H9 (cell line): ENCODE measurements around the gene CCM2. TPM values are rescaled to one million over a fixed set of nuclear protein-coding genes. Genes with fewer than 3 reads are reported as not detected.
A peak's percentile ranks its signal among the peaks of the same experiment; 100 is the strongest.

ENCODE experiments used
- DNase-seq: peaks from one replicate; pipeline ENCODE4 v3.0.0-alpha.2; 2017
- H2AFZ ChIP-seq: one replicate; pipeline ENCODE4 v1.6.1; 2013; ENCODE audit warnings: mild to moderate bottlenecking, low read length, control low read depth, moderate library complexity
- H2AK5ac ChIP-seq: 2 replicates; pipeline ENCODE4 v1.6.1; 2013; ENCODE audit warnings: low read length, control low read depth, mixed read lengths; ENCODE audit not compliant: insufficient read length
- H2BK120ac ChIP-seq: one replicate; pipeline ENCODE4 v1.6.1; 2013; ENCODE audit warnings: low read depth, mild to moderate bottlenecking, low read length, control low read depth, inconsistent platforms; ENCODE audit not compliant: poor library complexity, severe bottlenecking
- H2BK12ac ChIP-seq: 2 replicates; pipeline ENCODE4 v1.6.1; 2013; ENCODE audit warnings: low read length, control low read depth, mixed read lengths, low read depth; ENCODE audit not compliant: insufficient read length
- H2BK15ac ChIP-seq: 2 replicates; pipeline ENCODE4 v1.6.1; 2013; ENCODE audit warnings: low read depth, low read length, control low read depth
- H2BK20ac ChIP-seq: one replicate; pipeline ENCODE4 v1.6.1; 2013; ENCODE audit warnings: low read depth, mild to moderate bottlenecking, low read length, control low read depth, inconsistent platforms; ENCODE audit not compliant: poor library complexity, severe bottlenecking
- H2BK5ac ChIP-seq: 2 replicates; pipeline ENCODE4 v1.6.1; 2013; ENCODE audit warnings: low read length, control low read depth, mixed read lengths; ENCODE audit not compliant: insufficient read length
- H3K14ac ChIP-seq: 2 replicates; pipeline ENCODE4 v1.6.1; 2013; ENCODE audit warnings: low read length, control low read depth; ENCODE audit not compliant: insufficient read depth
- H3K18ac ChIP-seq: 2 replicates; pipeline ENCODE4 v1.6.1; 2013; ENCODE audit warnings: low read depth, mild to moderate bottlenecking, mixed read lengths, low read length, control low read depth; ENCODE audit not compliant: insufficient read length
- H3K23ac ChIP-seq: 2 replicates; pipeline ENCODE4 v1.6.1; 2013; ENCODE audit warnings: low read length, control low read depth, mixed read lengths, low read depth; ENCODE audit not compliant: insufficient read length
- H3K23me2 ChIP-seq: 2 replicates; pipeline ENCODE4 v1.6.1; 2013; ENCODE audit warnings: low read depth, mild to moderate bottlenecking, mixed read lengths, low read length, control low read depth; ENCODE audit not compliant: insufficient read length, poor library complexity, severe bottlenecking
- H3K27ac ChIP-seq: 2 replicates; pipeline ENCODE4 v1.5.1; 2013; ENCODE audit warnings: low read length, control low read depth, mixed read lengths, low read depth; ENCODE audit not compliant: insufficient read length
- H3K27me3 ChIP-seq: 2 replicates; pipeline ENCODE4 v1.6.1; 2013; ENCODE audit warnings: low read length, control low read depth, inconsistent platforms; ENCODE audit not compliant: insufficient read depth
- H3K4ac ChIP-seq: 2 replicates; pipeline ENCODE4 v1.6.1; 2013; ENCODE audit warnings: low read depth, mild to moderate bottlenecking, control low read depth, inconsistent platforms, low read length, moderate library complexity
- H3K4me1 ChIP-seq: 2 replicates; pipeline ENCODE4 v1.6.1; 2013; ENCODE audit warnings: low read length, control low read depth, inconsistent platforms; ENCODE audit not compliant: insufficient read depth
- H3K4me2 ChIP-seq: 2 replicates; pipeline ENCODE4 v1.6.1; 2013; ENCODE audit warnings: low read length, control low read depth, mixed read lengths; ENCODE audit not compliant: insufficient read length, insufficient read depth
- H3K56ac ChIP-seq: 2 replicates; pipeline ENCODE4 v1.6.1; 2013; ENCODE audit warnings: low read depth, mild to moderate bottlenecking, mixed read lengths, low read length, control low read depth; ENCODE audit not compliant: insufficient read length
- H3K79me1 ChIP-seq: 2 replicates; pipeline ENCODE4 v1.6.1; 2013; ENCODE audit warnings: low read depth, mild to moderate bottlenecking, moderate library complexity, low read length, control low read depth, inconsistent platforms; ENCODE audit not compliant: insufficient read depth, poor library complexity, severe bottlenecking
- H3K79me2 ChIP-seq: 2 replicates; pipeline ENCODE4 v1.6.1; 2013; ENCODE audit warnings: low read length, control low read depth, inconsistent platforms; ENCODE audit not compliant: insufficient read depth
- H3K9ac ChIP-seq: 2 replicates; pipeline ENCODE4 v1.6.1; 2013; ENCODE audit warnings: low read length, control low read depth, mixed read lengths; ENCODE audit not compliant: insufficient read length; ENCODE audit errors: extremely low read depth
- H3K9me3 ChIP-seq: one replicate; pipeline ENCODE4 v1.6.1; 2013; ENCODE audit warnings: low read depth, low read length, inconsistent platforms; ENCODE audit not compliant: control insufficient read depth
- H3T11ph ChIP-seq: one replicate; pipeline ENCODE4 v1.6.1; 2013; ENCODE audit warnings: mild to moderate bottlenecking, low read length, control low read depth, inconsistent platforms
- H4K20me1 ChIP-seq: one replicate; pipeline ENCODE4 v1.6.1; 2013; ENCODE audit not compliant: control insufficient read depth, insufficient read length, insufficient read depth
- H4K5ac ChIP-seq: 2 replicates; pipeline ENCODE4 v1.6.1; 2013; ENCODE audit warnings: low read depth, mild to moderate bottlenecking, mixed read lengths, low read length, control low read depth; ENCODE audit not compliant: insufficient read length
- H4K8ac ChIP-seq: replicated peaks from 2 replicates; pipeline ENCODE4 v1.6.1; 2013; ENCODE audit warnings: low read length, control low read depth, mixed read lengths, low read depth; ENCODE audit not compliant: insufficient read length
- H4K91ac ChIP-seq: 2 replicates; pipeline ENCODE4 v1.6.1; 2013; ENCODE audit warnings: low read depth, mild to moderate bottlenecking, moderate library complexity, mixed read lengths, low read length, control low read depth; ENCODE audit not compliant: insufficient read length
- H3K27ac Mint-ChIP-seq, 3 experiments: 2 replicates in 2 of 3; 3 replicates in 1 of 3; pipeline ENCODE4 v1.8.0; 2020 to 2021; ENCODE audit warnings: mixed read lengths in 3 of 3, mild to moderate bottlenecking in 1 of 3, moderate library complexity in 1 of 3
- H3K27me3 Mint-ChIP-seq: 2 replicates; pipeline ENCODE4 v1.8.0; 2021; ENCODE audit warnings: low read depth, mild to moderate bottlenecking, moderate library complexity, mixed read lengths
- H3K36me3 Mint-ChIP-seq, 3 experiments: 2 replicates in 2 of 3; 3 replicates in 1 of 3; pipeline ENCODE4 v1.8.0; 2020 to 2021; ENCODE audit warnings: low read depth in 3 of 3, mixed read lengths in 3 of 3; ENCODE audit not compliant: insufficient read depth in 1 of 3
- H3K4me1 Mint-ChIP-seq, 2 experiments: 2 replicates each; pipeline ENCODE4 v1.8.0; 2020; ENCODE audit warnings: mixed read lengths in 2 of 2
- H3K4me3 Mint-ChIP-seq, 2 experiments: 2 replicates in 1 of 2; 3 replicates in 1 of 2; pipeline ENCODE4 v1.8.0; 2020 to 2021; ENCODE audit warnings: mild to moderate bottlenecking in 2 of 2, mixed read lengths in 2 of 2, moderate library complexity in 1 of 2
- H3K9me3 Mint-ChIP-seq, 2 experiments: 2 replicates in 1 of 2; 3 replicates in 1 of 2; pipeline ENCODE4 v1.8.0; 2020; ENCODE audit warnings: mild to moderate bottlenecking in 2 of 2, mixed read lengths in 2 of 2, moderate library complexity in 1 of 2
- WGBS: extraction: QIAGEN DNeasy Blood & Tissue Kit; methylation state at CpG from one replicate; pipeline ENCODE4 v1.1.7; 2013; ENCODE audit warnings: missing lambda C conversion rate, low lambda C conversion rate, mixed read lengths; ENCODE audit not compliant: insufficient read length; ENCODE audit errors: extremely low coverage; 5-methylcytosine and 5-hydroxymethylcytosine counted together
- total RNA-seq: library from RNA; stranded (reverse); gene quantifications from 2 replicates; pipeline ENCODE4 v1.2.1, GENCODE V29; 2021
- TF ChIP-seq, protein P1 (sequence below): fragments of 200-600 bp; sonication (generic); conservative IDR thresholded peaks from 3 replicates; pipeline ENCODE4 v1.8.0; 2021; ENCODE audit warnings: antibody characterized with exemption, mild to moderate bottlenecking

CCM2 gene
- total RNA-seq, 1 experiment from 2014 or later, result 30.4 TPM

GRCh38 chr7:44981035-44981706, 18.8 kb upstream of the CCM2 start:
- Mint-ChIP-seq H3K27me3 (no peaks in the 10 kb centered on the region; the same call in 1 of the 2 replicates), H3K27ac (peak overlapping the region in 1 of 3 experiments; percentile 82; a peak in 2 of 7 replicates), H3K9me3 (no peaks in the 10 kb centered on the region; a peak in 1 of 5 replicates), H3K36me3 (peaks cover 38 to 76% (median 39%) of the 10 kb centered on the region in 3 experiments), H3K4me1 (peaks cover 16 to 20% of the 10 kb centered on the region in 2 experiments), H3K4me3 (no peak overlapping the region)
- Histone ChIP-seq H3K27ac (no peak overlapping the region), H2BK12ac (no peak overlapping the region), H3K4me1 (no peaks in the 10 kb centered on the region), H3K14ac (no peak overlapping the region; the same call in 1 of the 2 replicates), H3T11ph (no peak overlapping the region), H4K20me1 (no peaks in the 10 kb centered on the region), H2BK5ac (no peak overlapping the region), H3K9me3 (no peaks in the 10 kb centered on the region), H3K4ac (no peak overlapping the region), H3K79me2 (peaks cover 13% of the 10 kb centered on the region; the same call in 1 of the 2 replicates), H3K4me2 (no peak overlapping the region), H3K23me2 (peaks cover 3% of the 10 kb centered on the region), H2BK15ac (no peak overlapping the region), H3K18ac (no peak overlapping the region), H2BK20ac (no peak overlapping the region), H4K5ac (no peak overlapping the region), H2AK5ac (no peak overlapping the region), H3K27me3 (no peaks in the 10 kb centered on the region), H2BK120ac (no peak overlapping the region), H4K91ac (no peak overlapping the region), H3K9ac (no peak overlapping the region), H3K23ac (no peak overlapping the region), H3K79me1 (peaks cover 4% of the 10 kb centered on the region), H4K8ac (no peak overlapping the region), H3K56ac (no peak overlapping the region), H2AFZ (no peak overlapping the region)
- TF ChIP-seq, protein P1, sequence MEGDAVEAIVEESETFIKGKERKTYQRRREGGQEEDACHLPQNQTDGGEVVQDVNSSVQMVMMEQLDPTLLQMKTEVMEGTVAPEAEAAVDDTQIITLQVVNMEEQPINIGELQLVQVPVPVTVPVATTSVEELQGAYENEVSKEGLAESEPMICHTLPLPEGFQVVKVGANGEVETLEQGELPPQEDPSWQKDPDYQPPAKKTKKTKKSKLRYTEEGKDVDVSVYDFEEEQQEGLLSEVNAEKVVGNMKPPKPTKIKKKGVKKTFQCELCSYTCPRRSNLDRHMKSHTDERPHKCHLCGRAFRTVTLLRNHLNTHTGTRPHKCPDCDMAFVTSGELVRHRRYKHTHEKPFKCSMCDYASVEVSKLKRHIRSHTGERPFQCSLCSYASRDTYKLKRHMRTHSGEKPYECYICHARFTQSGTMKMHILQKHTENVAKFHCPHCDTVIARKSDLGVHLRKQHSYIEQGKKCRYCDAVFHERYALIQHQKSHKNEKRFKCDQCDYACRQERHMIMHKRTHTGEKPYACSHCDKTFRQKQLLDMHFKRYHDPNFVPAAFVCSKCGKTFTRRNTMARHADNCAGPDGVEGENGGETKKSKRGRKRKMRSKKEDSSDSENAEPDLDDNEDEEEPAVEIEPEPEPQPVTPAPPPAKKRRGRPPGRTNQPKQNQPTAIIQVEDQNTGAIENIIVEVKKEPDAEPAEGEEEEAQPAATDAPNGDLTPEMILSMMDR, result 0 out of 3 replicates have a peak, but pooled peaks have one; percentile 13
- DNase-seq, result no peak
- WGBS, result no CpG with 5 or more reads among the region's 7 CpGs
